Activated CD4-positive, alpha-beta T cell treated with anti-CD3 and anti-CD28 coated beads, Interleukin-2, Interleukin-6, amounts not matched to agents 100 ng/mL and 50 ng/mL, durations not matched to agents 16 hours and 8 hours (primary cell): ENCODE data around the gene GAGE12E.
"Not testable (repeated sequence)": the region's sequence is repeated elsewhere in the genome, so short reads cannot be mapped to it uniquely, and the experiment has no call there.

ENCODE experiments used
- DNase-seq: peaks from one replicate; pipeline ENCODE4 v3.0.0-alpha.2; 2020

GAGE12E gene, protein sequence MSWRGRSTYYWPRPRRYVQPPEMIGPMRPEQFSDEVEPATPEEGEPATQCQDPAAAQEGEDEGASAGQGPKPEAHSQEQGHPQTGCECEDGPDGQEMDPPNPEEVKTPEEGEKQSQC

DNA sequence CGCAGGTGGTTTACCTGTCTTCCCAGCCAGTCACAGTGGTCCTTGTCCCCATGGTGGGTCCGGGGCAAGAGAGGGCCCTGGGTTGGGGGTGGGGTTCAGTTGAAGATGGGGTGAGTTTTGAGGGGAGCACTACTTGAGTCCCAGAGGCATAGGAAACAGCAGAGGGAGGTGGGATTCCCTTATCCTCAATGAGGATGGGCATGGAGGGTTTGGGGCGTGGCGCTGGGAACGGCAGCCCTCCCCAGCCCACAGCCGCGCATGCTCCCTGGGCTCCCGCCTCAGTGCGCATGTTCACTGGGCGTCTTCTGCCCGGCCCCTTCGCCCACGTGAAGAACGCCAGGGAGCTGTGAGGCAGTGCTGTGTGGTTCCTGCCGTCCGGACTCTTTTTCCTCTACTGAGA, at the start of gene GAGE12E:
TSS of gene GAGE12E (plus strand) at position 301 of the 400 bp plus-strand sequence. CDS start 1,155 bp downstream, outside the sequence.
- DNase-seq, result not testable (repeated sequence)

DNA sequence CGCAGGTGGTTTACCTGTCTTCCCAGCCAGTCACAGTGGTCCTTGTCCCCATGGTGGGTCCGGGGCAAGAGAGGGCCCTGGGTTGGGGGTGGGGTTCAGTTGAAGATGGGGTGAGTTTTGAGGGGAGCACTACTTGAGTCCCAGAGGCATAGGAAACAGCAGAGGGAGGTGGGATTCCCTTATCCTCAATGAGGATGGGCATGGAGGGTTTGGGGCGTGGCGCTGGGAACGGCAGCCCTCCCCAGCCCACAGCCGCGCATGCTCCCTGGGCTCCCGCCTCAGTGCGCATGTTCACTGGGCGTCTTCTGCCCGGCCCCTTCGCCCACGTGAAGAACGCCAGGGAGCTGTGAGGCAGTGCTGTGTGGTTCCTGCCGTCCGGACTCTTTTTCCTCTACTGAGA, 19.2 kb upstream of the GAGE12E start, which contains the start of gene GAGE12C:
TSS of gene GAGE12C (plus strand) at position 301 of the 400 bp plus-strand sequence. CDS start 1,155 bp downstream, outside the sequence.
- DNase-seq, result not testable (repeated sequence)

DNA sequence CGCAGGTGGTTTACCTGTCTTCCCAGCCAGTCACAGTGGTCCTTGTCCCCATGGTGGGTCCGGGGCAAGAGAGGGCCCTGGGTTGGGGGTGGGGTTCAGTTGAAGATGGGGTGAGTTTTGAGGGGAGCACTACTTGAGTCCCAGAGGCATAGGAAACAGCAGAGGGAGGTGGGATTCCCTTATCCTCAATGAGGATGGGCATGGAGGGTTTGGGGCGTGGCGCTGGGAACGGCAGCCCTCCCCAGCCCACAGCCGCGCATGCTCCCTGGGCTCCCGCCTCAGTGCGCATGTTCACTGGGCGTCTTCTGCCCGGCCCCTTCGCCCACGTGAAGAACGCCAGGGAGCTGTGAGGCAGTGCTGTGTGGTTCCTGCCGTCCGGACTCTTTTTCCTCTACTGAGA, 9.7 kb upstream of the GAGE12E start, which contains the start of gene GAGE12D:
TSS of gene GAGE12D (plus strand) at position 301 of the 400 bp plus-strand sequence. CDS start 1,155 bp downstream, outside the sequence.
- DNase-seq, result not testable (repeated sequence)

DNA sequence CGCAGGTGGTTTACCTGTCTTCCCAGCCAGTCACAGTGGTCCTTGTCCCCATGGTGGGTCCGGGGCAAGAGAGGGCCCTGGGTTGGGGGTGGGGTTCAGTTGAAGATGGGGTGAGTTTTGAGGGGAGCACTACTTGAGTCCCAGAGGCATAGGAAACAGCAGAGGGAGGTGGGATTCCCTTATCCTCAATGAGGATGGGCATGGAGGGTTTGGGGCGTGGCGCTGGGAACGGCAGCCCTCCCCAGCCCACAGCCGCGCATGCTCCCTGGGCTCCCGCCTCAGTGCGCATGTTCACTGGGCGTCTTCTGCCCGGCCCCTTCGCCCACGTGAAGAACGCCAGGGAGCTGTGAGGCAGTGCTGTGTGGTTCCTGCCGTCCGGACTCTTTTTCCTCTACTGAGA, 9.5 kb downstream of the GAGE12E start, which contains the start of gene GAGE12F:
TSS of gene GAGE12F (plus strand) at position 301 of the 400 bp plus-strand sequence. CDS start 1,155 bp downstream, outside the sequence.
- DNase-seq, result not testable (repeated sequence)

DNA sequence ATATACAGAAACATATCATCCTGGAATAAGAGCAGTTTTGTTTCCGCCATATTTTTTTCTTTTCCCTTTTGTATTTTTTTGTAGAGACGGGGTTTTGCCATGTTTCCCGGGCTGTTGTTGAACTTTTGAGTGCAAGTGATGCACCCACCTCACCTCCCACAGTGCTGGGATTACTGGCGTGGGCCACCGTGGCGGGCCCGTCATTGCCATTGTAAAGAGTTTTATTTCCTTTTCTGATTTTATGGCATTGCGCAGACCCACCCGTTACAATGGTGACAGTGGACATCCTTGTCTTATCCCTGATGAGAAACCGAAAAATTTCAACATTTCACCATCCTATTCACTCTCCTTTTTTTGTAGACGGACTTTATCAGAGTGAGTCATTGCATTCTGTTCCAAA, 17.6 kb downstream of the GAGE12E start:
- not testable (repeated sequence) for DNase-seq

DNA sequence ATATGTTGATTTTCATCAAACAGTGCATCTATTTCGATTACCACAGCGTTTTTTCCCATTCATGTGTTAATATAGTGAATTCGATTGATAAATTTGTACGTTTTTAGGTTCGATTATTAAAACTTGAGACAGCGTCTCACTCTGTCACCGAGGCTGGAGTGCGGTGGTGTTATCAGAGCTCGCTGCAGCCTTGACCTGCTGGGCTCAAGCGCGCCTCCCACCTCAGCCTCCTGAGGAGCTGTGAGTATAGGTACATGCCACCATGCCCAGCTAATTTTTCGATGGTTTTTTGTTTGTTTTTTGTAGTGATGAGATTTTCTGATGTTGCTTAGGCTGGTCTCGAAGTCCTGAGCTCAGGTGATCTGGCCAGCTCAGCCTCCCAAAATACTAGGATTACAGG, 18.1 kb downstream of the GAGE12E start:
- not testable (repeated sequence) for DNase-seq

DNA sequence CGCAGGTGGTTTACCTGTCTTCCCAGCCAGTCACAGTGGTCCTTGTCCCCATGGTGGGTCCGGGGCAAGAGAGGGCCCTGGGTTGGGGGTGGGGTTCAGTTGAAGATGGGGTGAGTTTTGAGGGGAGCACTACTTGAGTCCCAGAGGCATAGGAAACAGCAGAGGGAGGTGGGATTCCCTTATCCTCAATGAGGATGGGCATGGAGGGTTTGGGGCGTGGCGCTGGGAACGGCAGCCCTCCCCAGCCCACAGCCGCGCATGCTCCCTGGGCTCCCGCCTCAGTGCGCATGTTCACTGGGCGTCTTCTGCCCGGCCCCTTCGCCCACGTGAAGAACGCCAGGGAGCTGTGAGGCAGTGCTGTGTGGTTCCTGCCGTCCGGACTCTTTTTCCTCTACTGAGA, 19.0 kb downstream of the GAGE12E start, which contains the start of gene GAGE12G:
TSS of gene GAGE12G (plus strand) at position 301 of the 400 bp plus-strand sequence. CDS start 1,155 bp downstream, outside the sequence.
- not testable (repeated sequence) for DNase-seq

DNA sequence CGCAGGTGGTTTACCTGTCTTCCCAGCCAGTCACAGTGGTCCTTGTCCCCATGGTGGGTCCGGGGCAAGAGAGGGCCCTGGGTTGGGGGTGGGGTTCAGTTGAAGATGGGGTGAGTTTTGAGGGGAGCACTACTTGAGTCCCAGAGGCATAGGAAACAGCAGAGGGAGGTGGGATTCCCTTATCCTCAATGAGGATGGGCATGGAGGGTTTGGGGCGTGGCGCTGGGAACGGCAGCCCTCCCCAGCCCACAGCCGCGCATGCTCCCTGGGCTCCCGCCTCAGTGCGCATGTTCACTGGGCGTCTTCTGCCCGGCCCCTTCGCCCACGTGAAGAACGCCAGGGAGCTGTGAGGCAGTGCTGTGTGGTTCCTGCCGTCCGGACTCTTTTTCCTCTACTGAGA, 28.6 kb downstream of the GAGE12E start, which contains the start of gene GAGE12H:
TSS of gene GAGE12H (plus strand) at position 301 of the 400 bp plus-strand sequence. CDS start 1,155 bp downstream, outside the sequence.
- not testable (repeated sequence) for DNase-seq

DNA sequence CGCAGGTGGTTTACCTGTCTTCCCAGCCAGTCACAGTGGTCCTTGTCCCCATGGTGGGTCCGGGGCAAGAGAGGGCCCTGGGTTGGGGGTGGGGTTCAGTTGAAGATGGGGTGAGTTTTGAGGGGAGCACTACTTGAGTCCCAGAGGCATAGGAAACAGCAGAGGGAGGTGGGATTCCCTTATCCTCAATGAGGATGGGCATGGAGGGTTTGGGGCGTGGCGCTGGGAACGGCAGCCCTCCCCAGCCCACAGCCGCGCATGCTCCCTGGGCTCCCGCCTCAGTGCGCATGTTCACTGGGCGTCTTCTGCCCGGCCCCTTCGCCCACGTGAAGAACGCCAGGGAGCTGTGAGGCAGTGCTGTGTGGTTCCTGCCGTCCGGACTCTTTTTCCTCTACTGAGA, 38.1 kb downstream of the GAGE12E start, which contains the start of gene GAGE2A:
TSS of gene GAGE2A (plus strand) at position 301 of the 400 bp plus-strand sequence. CDS start 1,155 bp downstream, outside the sequence.
- DNase-seq, result not testable (repeated sequence)

DNA sequence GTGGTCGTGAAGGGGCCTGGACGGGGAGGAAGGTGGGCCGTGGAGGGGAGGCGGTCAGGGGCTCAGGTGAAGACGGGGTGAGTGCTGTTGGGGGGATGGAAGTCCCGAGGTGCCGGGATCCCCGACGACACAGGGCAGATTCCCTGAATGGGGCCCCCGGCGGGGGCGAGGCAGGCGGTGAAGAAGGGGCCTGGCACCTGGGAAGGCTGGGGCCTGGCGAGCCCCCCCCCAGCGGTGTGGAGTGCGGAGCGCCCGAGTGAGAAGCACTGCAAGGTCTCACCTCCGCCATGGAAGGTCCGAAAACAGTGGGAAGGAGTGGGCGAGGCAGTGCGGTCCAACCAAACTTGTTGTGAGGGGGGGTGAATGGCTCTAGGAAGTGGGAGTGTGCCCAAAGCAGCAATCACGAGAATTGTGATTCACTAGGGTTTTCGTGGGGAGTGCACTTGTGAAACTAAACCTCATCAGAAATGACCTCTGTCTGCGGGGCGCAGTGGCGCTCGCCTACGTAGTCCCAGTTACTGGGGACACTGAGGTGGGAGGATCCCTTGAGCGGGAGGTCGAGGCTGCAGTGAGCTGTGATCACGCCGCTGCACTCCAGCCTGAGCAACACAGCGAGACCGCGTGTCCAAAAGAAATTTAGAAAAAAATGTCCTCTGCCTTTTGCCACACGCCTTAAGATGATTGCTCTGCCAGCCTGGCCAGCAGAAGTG, 38.8 kb downstream of the GAGE12E start:
- peak; percentile 15 for DNase-seq

DNA sequence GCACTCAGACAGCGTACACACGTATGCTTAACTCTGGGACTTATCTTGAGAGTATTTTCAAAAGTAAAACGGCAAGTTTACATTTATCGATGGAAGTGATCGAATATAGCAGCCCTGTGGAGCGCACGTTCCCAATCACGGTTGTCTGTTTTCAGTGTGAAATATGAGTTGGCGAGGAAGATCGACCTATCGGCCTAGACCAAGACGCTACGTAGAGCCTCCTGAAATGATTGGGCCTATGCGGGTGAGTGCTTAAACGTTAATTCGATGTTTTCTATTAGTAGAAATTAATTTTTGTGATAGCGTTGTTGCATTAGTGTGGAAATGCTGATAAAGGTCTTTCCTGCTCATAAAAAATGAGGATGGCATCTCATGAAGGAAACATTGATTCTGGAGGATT, 39.4 kb downstream of the GAGE12E start:
- not testable (repeated sequence) for DNase-seq

DNA sequence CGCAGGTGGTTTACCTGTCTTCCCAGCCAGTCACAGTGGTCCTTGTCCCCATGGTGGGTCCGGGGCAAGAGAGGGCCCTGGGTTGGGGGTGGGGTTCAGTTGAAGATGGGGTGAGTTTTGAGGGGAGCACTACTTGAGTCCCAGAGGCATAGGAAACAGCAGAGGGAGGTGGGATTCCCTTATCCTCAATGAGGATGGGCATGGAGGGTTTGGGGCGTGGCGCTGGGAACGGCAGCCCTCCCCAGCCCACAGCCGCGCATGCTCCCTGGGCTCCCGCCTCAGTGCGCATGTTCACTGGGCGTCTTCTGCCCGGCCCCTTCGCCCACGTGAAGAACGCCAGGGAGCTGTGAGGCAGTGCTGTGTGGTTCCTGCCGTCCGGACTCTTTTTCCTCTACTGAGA, 47.6 kb downstream of the GAGE12E start, which contains the start of gene GAGE1:
TSS of gene GAGE1 (plus strand) at position 301 of the 400 bp plus-strand sequence. CDS start 1,155 bp downstream, outside the sequence.
- not testable (repeated sequence) for DNase-seq
